NCI-H524 (cell line): ENCODE measurements around the gene GALNT11.
A peak's percentile ranks its signal among the peaks of the same experiment; 100 is the strongest.
"Not testable (repeated sequence)": the region's sequence is repeated elsewhere in the genome, so short reads cannot be mapped to it uniquely, and the experiment has no call there.

ENCODE experiments used
- DNase-seq, 2 experiments: peaks; one replicate each; lab custom pipeline; 2025; lab: John Stamatoyannopoulos, UW

The GALNT11 gene

DNA sequence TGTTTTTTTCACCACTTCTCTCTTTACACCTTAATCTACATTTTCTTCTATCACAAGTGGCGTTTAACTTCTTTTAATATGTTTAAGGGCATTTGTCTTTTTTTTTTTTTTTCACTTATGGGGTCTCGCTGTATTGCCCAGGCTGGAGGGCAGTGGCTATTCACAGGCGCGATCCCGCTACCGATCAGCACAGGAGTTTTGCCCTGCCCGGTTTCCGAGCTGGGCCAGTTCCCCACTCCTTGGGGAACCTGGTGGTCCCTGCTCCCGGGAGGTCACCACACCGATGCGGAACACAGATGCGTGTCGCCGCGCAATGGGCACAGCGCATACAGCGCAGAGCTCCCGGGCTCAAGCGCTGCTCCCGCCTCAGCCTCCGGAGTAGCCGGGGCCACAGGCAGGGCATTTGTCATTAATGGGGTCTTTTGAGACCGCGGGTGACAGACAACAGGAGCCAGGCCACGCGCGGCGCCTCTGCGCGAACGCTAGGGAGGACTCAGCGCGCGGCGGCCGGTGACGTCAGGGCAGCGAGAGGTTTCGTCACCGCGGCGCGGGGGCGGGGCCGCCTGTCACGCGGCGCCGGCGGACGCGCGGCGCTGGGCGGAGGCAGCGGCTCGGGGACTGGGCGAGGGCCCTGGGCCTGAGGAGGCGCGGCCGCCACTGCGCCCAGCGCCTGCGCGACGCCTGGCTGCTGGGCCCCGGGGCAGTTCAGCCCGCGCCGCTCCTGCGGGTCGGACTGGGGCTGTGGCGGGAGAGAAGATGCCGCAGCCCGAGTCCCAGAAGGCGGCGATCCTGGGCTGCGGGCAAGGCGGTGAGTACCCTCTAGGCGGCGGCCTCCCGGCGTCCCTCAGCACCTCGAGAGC lies at the start of gene GALNT11:
Gene GALNT11, plus strand, starts transcription at position 598 of the 860 bp plus-strand sequence. CDS start 68,554 bp downstream, outside the sequence.
- peak; percentile 14 to 58 for DNase-seq

DNA sequence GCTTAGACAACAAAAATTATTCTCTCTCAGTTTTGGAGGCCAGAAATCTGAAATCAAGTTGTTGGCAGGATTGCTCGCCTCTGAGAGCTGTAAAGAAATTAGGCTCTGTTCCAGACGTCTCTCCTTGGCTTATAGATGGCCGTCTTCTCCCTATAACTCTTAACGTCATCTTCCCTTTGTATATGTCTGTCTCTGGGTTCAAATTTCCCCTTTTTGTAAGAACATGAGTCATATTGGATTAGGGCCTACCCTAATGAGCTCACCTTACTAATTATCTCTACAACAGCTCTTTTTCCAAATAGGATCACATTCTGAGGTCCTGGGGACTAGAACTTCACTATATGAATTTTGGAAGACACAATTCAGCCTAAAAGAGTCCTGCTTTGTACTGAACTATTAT lies 46.9 kb upstream of the GALNT11 start:
- no peak for DNase-seq

DNA sequence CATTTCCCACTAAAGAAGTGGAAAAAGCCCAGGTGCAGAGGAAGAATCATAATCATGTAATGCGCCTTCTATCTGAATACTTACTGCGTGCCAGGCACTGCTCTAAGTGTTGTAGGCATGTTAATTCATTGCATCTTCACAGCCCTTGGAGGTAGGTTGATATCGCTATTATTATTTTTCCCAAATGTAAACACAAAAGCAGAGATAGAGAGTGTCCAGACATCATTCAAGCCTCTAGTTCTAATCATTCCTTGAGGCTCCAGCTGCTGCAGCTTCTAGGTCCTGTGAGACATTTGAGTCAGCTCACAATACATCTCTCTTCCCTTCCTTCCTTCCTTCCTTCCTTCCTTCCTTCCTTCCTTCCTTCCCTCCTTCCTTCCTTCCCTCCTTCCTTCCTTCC lies 44.3 kb upstream of the GALNT11 start:
- DNase-seq, result no peak

DNA sequence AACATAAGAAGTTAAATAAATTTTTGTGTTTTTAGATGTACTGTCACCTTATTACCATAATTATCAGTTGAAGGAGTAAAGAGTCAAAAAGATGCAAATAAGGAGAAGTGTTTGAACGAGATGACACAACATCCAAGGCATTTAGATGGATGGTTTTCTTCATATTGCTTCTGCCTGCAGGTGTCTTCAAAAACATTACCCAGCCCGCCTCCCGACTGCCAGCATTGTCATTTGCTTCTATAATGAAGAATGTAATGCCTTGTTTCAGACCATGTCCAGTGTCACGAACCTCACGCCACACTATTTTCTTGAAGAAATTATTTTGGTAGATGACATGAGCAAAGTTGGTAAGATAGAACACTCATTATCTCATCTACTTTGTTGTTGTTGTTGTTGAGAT lies 42.7 kb upstream of the GALNT11 start:
- no peak for DNase-seq

DNA sequence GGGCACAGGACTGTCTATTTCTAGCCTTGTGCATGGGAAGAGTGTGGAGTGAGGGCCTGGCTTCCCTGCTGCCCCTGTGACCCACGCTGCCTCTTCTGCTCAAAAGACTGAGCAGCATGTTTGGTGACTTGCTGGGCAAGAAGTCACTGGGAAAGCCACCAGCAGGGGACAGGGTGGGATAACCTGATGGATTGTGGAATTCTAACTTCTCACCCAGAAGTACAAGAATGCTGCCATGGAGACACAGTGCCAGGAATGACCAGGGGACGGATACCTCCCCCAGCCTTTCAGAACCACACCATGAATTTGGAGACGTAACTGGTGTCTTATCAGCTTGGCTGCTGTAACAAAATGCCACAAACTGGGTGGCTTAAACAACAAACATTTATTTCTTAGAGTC lies 40.9 kb upstream of the GALNT11 start:
- no peak for DNase-seq

DNA sequence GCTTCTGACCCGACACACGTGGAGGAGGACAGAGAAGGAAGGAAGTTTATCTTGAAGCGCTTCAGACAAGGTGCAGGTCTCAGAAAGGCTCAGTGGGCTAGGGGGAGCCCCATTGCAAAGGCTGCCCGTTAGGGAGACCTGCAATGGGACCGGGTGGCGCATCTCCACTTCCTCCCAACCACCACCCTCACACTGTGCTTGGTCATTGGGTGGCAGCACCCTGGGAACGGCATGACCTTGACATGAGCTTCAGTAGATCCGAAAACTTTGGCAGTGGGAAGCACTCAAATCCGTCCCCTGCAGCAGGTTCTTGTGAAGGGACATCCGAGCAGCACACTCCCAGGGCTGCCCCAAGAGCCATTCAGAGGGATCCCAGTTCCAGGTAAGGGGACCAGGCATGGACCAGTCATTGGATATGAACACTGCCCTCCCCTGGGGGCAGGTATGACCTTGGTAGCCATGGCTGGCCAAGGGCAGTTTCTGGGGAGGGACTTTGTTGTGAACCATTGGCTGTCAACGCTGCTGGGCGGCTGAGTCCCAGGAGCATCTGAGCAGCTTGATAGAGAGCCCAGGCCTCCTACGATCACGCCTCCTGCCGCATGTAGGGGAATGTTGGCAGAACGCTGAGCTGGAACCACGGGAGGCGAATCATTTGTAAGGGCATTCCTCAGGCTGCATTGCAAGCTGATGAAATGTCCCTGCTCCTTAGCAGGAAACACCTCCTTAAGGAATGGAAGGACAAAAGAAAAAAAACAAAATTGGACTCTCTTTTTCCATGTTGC lies 37.5 kb upstream of the GALNT11 start:
- no peak for DNase-seq

DNA sequence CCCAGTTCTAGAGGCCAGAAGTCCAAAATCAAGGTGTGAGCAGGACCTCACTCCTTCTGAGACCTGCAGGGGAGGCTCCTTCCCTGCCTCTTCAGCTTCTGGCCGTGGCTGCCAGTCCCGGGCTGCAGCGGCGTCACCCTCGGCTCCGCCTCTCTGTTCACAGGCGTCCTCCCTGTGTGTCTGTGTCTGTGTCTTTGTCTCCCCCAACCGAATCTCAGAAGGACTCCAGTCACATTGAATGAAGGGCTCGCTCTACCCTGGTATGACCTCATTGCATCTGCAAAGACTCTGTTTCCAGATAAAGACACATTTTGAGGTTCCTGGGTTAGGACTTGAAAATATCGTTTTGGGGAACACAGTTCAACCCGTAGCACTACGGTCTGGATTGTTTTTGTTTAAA lies 33.1 kb upstream of the GALNT11 start:
- peak; percentile 40 to 73 for DNase-seq

DNA sequence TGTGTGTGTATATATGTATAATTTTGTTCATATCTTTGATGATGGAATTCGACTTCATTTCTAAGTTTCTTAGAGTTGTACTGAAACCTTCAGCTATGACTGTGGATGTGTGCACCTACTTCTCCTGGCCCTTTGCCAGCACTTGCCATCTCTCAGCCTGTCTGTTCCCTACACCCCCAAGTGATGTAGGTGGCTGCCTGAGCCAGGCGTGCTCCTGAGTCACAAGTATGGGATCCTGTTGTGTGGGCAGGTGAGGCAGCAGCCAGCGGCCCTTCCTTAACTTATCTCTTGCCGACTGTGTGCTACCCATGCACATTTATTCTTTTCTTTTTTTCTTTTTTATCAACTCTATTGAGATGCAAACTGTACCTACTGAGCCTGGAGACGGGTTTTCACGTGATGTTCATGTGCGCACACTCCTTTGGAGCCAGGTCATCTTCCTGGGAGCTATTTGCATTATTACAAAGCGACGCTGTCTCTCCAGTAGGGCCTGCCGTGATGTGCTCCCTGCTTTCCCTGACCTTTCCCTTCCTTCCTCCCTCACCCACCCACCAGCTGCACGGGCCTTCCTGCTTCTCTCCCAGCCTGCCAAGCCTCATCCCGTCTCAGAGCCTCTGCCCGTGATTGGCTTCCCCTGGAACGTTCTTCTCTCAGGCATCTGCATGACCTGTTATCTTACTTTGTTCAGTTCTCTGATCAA lies 31.3 kb upstream of the GALNT11 start:
- no peak for DNase-seq

DNA sequence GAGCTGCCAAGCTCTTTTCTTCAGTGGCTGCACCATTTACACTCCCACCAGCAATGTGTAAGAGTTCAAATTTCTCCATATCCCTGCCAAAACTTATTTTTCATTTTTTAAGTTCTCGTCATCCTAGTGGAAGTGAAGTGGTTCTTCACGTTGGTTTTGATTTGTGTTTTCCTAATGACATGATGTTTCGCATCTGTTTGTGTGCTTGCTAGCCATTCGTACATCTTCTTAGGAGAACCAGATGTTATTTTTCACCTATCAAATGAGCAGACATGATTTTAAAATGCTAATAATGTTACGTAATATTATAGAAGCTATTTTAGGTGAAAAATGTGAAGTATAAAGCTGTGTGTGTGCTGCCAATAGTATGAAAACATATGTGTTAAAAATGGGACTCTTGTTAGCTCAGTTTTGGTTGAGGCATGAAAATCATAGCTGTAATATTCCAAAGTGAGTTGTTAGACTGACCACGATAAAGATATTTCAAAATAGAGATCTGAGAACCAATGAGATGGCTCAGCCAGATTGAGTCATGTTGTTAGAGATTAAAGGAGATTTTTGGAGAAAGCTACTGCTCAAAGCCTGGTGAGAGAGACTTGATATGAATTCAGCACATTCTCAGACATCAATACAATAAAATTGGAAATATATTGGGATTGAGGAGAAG lies 25.9 kb upstream of the GALNT11 start:
- DNase-seq, result no peak

DNA sequence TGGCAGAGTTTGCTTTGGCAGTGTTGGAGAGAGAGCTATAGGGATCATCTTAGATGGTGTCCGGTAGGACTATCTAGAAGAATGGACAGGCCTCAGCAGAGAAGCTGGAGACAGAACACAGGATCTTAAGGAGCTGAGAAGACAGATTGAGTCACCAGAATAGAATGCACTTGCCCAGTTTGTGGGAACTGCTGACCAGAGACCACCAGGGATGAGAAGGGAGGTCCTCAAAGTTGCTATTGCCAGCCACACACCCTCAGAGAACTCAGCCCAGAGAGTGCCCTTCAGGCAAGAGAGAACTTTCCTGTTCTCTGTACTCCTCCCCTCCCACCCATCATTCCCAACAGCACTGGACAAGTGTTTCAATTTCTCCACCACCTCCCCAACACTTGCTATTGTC lies 25.3 kb upstream of the GALNT11 start:
- DNase-seq, result no peak

DNA sequence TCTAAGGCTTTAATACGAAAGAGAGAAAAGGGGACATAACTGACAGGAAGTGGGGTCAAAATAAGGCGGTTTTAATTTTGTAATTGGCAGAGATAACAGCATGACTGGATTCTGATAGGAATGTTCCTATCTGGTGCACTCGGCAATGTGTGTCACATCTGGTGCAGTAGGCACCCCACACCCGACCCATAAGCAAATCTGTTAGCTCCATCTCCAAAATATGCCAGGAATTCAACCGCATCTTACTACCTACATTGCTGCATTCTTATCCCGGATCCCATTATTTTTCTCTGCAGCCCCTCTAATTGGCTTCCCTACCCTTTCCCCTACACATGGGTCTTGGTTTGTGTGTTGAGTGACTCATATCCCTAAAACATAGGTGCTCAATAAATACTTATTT lies 19.1 kb upstream of the GALNT11 start:
- DNase-seq, result no peak

DNA sequence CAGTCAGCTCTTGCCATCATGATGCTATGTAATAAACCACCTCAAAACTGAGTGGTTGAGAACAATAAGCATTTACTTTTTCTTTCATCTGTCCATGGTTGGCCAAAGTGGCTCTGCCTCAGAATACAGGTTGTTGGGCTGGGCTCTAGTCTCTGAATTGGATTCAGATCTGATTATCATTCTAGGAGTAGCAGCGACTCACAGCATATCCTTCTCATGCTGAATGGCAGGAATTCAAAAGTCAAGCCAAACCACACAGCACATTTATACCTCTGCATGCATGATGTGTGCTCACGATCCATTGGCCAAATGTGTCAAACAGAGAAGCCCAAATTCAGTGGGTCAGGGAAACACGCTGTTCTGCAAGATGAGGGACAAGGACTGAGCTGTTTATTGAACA lies 13.6 kb upstream of the GALNT11 start:
- no peak for DNase-seq

DNA sequence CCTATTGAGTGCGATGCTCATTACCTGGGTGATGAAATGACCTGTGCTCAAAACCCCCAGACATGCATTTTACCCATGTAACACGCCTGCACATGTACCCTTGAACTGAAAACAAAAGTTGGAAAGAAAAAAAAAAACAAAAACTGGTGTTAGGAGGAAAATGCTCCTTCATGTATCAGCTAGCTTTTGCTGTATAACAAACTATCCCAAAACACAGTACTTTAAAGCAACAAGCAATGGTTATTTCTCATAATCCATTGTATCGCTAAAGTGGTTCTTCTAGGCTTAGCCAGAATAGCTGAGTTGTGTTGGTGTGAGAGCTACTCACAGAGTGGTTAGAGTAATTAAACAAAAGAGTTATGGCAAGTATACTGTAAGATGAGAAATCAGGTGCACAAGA lies 12.2 kb upstream of the GALNT11 start:
- DNase-seq, result no peak

DNA sequence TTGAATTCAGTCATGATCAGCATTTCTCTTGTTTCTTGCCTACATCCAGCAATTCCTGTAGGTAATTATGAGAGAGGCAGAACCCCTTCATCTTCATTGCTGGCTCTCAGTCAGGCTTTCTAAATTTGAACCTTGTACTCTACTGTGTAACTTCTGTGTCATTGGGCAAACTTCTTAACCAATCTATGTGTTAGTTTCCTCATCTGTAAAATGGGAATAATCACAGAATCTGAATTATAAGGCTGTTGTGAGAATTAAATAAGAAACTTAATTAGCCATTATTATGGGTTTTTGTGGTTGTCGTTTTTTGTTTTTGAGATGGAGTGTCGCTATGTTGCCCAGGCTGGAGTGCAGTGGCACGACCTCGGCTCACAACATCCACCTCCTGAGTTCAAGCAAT lies 11.5 kb upstream of the GALNT11 start:
- DNase-seq, result no peak

DNA sequence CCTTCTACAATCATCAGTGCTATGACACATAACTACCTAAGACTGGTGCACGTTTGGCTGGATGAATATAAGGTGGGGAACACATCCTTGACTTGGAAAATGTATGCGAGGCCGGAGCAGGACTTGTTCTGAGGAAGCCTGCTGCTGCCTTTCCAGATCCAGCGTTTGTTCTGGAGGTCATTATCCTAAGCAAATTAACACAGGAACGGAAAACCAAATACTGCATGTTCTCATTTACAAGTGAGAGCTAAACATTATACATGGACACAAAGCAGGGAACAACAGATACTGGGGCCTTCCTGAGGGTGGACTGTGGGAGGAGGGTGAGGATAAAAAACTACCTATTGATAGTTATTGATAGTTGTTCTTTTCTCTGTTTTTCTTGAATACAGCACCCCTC lies 10.8 kb upstream of the GALNT11 start:
- no peak for DNase-seq

DNA sequence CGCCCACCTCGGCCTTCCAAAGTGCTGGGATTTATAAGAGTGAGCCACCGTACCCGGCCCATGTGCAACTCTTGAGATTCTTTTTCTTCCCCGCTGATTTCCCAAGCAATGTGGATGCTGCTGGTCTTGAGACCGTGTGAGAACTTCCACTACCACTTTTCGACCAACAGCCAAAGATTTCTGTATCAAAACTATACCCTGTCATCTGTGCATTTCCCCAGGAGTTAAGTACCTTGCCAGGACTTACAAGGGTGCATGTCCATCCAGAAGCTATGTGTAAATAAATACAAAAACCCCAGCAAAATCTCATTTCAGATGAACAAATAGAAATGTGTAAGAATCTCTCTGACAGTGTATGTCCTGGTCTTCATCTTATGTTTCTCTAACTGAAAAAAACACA lies 9.9 kb upstream of the GALNT11 start:
- DNase-seq, result no peak

DNA sequence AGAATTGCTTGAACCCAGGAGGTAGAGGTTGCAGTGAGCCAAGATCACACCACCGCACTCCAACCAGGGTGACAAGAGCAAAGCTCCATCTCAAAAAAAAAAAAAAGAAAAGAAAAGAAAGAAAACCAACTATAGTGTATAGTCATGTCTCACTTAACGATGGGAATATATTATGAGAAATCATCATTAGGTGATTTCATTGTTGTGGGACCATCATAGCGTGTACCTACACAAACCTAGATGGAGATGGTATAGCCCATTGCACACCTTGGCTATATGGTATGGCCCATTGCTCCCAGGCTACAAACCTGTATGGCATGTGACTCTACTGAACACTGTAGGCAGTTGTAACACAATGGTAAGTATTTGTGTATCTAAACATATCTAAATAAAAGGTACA lies 8.5 kb upstream of the GALNT11 start:
- DNase-seq, result no peak

DNA sequence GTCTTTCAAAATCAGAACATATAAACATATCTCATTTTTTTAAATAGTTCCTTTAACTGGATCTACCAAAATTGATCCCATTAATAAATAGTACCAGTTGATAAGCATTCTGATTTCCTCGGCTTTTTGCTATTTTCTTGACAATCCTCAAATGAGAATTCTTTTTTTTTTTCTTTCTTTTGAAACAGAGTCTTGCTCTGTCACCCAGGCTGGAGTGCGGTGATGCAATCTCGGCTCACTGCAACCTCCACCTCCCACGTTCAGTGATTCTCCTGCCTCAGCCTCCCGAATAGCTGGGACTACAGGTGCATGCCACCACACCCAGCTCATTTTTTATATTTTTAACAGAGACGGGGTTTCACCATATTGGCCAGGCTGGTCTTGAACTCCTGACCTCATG lies 7.8 kb upstream of the GALNT11 start:
- not testable (repeated sequence) for DNase-seq

DNA sequence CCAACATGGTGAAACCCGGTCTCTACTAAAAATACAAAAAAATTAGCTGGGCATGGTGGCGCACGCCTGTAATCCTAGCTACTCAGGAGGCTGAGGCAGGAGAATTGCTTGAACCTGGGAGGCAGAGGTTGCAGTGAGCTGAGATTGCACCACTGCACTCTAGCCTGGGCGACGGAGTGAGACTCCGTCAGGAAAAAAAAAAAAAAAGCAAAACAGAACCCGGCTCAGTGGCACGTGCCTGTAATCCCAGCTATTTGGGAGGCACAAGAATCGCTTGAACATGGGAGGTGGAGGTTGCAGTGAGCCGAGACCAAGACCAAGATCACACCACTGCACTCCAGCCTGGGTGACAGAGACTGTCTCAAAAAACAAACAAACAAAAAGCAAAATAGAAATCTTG lies 3.7 kb upstream of the GALNT11 start:
- DNase-seq, result not testable (repeated sequence)

DNA sequence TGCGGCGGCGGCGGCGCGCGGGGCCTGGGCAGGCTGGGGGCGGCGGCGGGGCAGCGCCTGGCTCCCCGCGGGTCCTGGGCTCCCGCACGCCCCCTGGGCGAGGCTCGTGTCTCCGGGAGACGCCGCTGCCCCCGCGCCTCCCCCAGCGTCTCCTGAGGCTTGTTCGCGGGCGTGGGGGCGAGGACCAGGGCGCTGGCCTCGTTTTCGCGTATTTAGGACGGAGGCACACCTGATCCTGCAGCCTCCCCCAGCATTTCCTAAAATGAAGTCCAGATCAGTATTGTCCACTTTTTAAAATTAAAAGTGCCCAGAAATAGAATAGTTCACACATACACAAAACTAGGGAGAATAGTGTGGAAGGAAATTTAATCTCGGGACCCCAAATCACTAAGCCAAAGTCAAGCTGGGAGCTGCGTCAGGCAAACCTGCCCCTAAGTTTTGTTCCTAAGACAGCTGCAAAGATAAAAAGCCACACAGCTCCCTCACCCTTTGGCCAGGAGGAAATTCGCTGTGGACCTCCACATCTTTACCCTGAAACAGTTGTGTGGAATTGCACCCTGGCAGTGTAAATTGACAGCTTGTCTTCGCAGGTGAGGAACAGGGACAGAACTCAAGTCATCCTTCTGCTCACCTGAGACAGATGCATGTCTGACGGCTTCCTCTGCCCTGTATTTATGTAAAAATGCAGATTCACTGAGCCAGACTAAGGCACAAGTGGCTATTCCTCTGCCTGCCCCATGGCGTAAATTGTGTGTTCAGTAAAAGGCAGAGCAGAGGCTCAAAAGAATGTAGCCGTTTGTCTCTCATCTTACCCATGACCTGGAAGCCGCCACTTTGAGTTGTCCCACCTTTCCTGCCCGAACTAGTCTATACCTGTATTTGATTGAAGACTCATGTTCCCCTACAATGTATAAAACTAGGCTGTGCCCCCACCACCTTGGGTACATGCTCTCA lies 740 bp downstream of the GALNT11 start:
- DNase-seq, result no peak
